IPS-18c (cell line): ENCODE results near the gene MC2R.
"Not testable (repeated sequence)": the region's sequence is repeated elsewhere in the genome, so short reads cannot be mapped to it uniquely, and the experiment has no call there.

ENCODE experiments used
- H3K4me3 ChIP-seq: 2 replicates; pipeline ENCODE4 v1.7.0; 2013; ENCODE audit warnings: low read depth, mild to moderate bottlenecking, low read length, moderate library complexity; ENCODE audit not compliant: insufficient read depth
- H3K9me3 ChIP-seq: one replicate; pipeline ENCODE4 v1.6.1; 2013; ENCODE audit warnings: mild to moderate bottlenecking, low read length, moderate library complexity; ENCODE audit not compliant: control insufficient read depth, insufficient read depth

The MC2R gene

DNA sequence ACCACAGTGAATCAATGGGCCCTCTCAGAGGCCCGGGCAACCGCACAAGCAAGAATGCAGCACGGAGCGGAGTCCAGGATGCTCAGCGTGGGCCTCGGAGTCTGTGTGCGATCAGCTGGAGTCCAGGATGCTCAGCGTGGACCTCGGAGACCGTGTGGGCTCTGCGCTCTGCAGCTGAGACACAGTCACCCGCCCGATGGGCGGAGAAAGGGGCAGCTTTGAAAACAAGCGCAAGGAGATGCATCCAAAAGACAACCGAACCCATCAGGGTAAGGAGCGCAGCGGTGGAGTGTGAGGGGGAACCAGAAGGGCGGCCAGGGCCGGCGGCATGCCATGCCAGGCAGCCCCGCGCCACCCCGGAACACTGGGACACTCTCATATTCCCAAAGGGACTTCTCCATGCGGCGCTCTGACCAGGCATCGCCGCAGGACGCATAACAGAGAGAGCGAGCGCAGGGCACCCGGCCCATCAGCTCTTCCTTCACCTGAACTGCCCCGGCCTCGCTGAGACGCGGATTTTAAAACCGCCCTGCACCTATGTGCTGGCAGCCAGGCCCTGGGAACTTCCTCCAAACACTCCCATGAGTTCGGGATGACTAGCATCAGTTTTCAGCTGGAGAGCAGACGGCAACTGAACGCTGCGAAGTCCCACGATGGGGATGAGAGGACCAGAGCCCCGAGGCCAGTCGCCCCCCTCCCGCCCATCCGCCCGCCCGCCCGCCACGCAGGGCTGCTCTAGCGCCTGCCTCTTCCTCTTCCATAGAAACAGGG is 46.6 kb downstream of the MC2R start:
- H3K9me3 ChIP-seq, result no peaks in the 10 kb centered on the region
- peak overlapping the region; percentile 44 for H3K4me3 ChIP-seq

DNA sequence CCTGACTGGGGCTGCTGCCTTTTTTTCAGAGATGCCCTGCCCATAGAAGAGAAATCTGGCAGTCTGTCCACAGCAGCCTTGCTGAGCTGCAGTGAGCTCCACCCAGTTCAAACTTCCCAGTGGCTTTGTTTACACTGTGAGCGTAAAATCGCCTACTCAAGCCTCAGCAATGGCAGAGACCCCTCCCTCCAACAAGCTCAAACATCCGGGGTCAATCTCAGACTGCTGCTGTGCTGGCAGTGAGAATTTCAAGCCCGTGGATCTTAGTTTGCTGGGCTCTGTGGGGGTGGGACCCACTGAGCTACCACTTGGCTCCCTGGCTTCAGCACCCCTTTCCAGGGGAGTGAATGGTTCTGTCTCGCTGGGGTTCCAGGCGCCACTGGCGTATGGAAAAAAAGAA is 52.4 kb downstream of the MC2R start:
- H3K4me3 ChIP-seq, H3K9me3 ChIP-seq: not testable (repeated sequence)

DNA sequence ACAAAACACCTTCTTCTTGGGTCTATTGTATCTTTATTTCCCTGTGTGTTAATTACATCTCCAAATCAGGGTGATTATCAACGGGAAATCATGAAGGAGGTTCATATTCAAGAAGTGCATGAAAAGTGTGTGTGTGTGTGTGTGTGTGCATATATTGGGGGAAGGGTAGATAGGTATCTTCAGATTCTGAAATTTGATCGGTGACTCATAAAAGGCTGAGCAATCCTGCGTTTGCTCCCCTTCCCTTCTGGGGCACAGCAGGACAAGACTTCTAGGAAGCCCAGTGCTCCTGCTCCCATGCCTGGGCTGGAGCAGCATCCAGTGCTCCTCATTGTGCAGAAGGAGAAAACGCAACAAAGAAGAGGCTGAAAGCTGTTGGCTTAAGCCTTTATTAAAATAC is 65.5 kb downstream of the MC2R start:
- Histone ChIP-seq H3K9me3 (no peaks in the 10 kb centered on the region), H3K4me3 (no peak overlapping the region)

DNA sequence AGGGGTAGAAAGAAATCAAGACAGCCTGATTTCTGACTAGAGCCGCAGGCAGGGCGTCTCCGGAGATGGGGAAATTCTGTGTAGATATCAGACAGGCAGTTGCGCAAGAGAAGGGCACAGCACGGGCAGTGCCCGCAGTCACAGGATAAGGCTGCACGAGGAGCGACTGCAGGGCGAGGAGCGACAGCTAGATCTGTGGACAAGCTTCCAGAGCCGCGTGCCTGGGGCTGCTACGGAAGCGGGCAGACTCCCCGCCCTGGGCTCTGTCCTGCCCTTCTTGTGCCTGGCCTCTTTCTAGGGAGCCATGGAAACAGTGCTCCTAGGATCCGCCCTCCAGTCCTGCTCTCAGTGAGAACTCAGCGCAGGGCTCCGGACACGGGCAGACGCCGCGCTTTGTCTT is 78.8 kb downstream of the MC2R start:
- no peaks in the 10 kb centered on the region for H3K9me3 ChIP-seq

GRCh38 chr18:13835202-13835601 is 80.1 kb downstream of the MC2R start:
- H3K4me3 ChIP-seq, result no peak overlapping the region

More for the DNA sequence above, 78.8 kb downstream of the MC2R start:
- H3K4me3 ChIP-seq, result no peak overlapping the region

DNA sequence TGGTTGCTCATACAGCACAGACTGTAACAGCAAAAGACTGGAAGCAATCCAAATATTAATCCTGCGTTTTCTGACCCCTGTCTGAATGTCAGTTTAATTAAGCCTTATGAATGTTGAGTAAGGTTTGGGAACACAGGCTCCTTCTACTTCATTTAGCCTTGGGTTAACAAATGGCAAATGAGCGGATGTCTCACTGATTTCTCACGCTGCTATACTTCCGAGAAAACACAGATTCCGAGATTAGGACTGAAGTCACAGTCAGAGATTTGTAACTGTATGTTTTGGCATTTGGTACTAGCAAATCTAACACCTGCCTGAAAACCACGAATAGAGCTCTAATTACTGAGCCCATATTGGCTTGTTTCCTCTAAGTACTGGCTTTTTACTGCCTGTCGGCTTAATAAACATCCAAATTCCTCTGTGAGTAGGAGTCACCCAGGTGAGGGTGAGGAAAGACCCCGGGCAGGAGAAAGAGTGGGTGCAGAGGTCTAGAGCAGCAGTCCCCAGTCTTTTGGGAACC is 80.8 kb downstream of the MC2R start:
- H3K4me3 ChIP-seq, result no peak overlapping the region
- no peaks in the 10 kb centered on the region for H3K9me3 ChIP-seq

More at GRCh38 chr18:13835202-13835601, 80.1 kb downstream of the MC2R start:
- no peaks in the 10 kb centered on the region for H3K9me3 ChIP-seq
